Liver (tissue), 2 donors: ENCODE results near the gene SLC13A1.

ENCODE experiments used
- CTCF ChIP-seq: fragments of 150-350 bp; IDR thresholded peaks from 2 replicates; pipeline ENCODE4 v1.5.1; 2017; ENCODE audit warnings: improper control_type of control experiment, low read depth, low read length; ENCODE audit not compliant: missing input control
- TF ChIP-seq, protein P1 (sequence below): IDR thresholded peaks from 2 replicates; pipeline ENCODE4 v1.6.1; 2016; ENCODE audit warnings: antibody characterized with exemption, mild to moderate bottlenecking
- donor health status: healthy.

GRCh38 chr7:123215350-123215749, 15.6 kb upstream of the SLC13A1 start:
- TF ChIP-seq, protein P1, sequence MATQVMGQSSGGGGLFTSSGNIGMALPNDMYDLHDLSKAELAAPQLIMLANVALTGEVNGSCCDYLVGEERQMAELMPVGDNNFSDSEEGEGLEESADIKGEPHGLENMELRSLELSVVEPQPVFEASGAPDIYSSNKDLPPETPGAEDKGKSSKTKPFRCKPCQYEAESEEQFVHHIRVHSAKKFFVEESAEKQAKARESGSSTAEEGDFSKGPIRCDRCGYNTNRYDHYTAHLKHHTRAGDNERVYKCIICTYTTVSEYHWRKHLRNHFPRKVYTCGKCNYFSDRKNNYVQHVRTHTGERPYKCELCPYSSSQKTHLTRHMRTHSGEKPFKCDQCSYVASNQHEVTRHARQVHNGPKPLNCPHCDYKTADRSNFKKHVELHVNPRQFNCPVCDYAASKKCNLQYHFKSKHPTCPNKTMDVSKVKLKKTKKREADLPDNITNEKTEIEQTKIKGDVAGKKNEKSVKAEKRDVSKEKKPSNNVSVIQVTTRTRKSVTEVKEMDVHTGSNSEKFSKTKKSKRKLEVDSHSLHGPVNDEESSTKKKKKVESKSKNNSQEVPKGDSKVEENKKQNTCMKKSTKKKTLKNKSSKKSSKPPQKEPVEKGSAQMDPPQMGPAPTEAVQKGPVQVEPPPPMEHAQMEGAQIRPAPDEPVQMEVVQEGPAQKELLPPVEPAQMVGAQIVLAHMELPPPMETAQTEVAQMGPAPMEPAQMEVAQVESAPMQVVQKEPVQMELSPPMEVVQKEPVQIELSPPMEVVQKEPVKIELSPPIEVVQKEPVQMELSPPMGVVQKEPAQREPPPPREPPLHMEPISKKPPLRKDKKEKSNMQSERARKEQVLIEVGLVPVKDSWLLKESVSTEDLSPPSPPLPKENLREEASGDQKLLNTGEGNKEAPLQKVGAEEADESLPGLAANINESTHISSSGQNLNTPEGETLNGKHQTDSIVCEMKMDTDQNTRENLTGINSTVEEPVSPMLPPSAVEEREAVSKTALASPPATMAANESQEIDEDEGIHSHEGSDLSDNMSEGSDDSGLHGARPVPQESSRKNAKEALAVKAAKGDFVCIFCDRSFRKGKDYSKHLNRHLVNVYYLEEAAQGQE = no peak
- TF ChIP-seq CTCF = no peak
